K562 treated with DMSO at 1 percent for 4 hours (cell line): Measurements from ENCODE around the gene ADAMTS14. TPM values are rescaled to one million over a fixed set of nuclear protein-coding genes. Genes with fewer than 3 reads are reported as not detected.

ENCODE experiments used
- total RNA-seq: library from RNA; unstranded; fragments of 300-600 nt; gene quantifications from 2 replicates; pipeline ENCODE4 v1.2.3, GENCODE V29; 2022; ENCODE audit not compliant: insufficient read depth

ADAMTS14 gene, protein sequence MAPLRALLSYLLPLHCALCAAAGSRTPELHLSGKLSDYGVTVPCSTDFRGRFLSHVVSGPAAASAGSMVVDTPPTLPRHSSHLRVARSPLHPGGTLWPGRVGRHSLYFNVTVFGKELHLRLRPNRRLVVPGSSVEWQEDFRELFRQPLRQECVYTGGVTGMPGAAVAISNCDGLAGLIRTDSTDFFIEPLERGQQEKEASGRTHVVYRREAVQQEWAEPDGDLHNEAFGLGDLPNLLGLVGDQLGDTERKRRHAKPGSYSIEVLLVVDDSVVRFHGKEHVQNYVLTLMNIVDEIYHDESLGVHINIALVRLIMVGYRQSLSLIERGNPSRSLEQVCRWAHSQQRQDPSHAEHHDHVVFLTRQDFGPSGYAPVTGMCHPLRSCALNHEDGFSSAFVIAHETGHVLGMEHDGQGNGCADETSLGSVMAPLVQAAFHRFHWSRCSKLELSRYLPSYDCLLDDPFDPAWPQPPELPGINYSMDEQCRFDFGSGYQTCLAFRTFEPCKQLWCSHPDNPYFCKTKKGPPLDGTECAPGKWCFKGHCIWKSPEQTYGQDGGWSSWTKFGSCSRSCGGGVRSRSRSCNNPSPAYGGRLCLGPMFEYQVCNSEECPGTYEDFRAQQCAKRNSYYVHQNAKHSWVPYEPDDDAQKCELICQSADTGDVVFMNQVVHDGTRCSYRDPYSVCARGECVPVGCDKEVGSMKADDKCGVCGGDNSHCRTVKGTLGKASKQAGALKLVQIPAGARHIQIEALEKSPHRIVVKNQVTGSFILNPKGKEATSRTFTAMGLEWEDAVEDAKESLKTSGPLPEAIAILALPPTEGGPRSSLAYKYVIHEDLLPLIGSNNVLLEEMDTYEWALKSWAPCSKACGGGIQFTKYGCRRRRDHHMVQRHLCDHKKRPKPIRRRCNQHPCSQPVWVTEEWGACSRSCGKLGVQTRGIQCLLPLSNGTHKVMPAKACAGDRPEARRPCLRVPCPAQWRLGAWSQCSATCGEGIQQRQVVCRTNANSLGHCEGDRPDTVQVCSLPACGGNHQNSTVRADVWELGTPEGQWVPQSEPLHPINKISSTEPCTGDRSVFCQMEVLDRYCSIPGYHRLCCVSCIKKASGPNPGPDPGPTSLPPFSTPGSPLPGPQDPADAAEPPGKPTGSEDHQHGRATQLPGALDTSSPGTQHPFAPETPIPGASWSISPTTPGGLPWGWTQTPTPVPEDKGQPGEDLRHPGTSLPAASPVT
- total RNA-seq, result 68.4 and 79.1 TPM in 2 replicates

DNA sequence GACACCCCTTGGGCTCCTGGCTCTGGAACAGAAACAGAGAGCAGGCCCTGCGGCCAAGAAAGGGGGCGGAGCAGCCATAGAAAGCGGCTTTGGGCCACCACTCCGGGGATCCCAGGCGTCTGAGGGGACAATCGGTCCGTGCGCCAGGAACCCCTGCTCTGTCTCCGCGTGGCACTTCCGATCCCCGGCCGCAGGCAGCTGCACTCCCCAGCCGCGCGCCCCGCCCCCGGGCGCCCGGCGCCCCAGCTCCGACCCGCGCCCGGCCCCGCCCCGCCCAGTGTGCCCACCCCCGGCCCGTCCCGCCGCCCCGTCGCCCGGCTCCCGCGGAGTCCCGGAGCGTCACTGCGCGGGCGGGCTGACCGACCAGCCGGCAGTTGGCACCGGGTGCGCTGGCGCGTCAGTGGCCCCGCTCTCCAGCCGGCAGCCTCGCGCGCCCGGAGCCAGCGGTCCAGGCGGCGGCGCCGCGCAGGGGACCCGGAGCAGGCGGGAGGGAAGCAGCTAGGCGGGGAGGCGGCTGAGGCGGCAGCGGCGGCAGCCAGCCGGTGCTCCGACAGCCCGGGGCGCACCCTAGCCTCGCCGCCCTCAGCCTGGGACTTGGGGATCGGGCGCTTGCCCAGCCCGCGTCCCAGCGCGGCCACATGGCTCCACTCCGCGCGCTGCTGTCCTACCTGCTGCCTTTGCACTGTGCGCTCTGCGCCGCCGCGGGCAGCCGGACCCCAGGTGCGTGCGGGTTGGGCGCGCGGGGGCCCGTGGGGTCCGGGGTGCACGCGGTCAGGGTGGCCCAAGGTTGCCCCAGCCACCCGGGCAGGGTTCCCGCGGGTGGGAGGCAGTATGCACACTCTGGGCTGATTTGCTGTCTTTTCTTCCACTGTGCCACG, at the start of gene ADAMTS14:
Gene ADAMTS14, plus strand, starts transcription at position 342 of the 878 bp plus-strand sequence. Its CDS starts 297 bp downstream, at position 639.

GRCh38 chr10:70785190-70785589, 112.9 kb downstream of the ADAMTS14 start, which contains the start of gene TBATA:
Gene TBATA (minus strand): TSS chr10:70785377. CDS start chr10:70783379, 1,998 bp downstream.

Other genes with a start within 250 kb of the ADAMTS14 start
- gene NODAL, start 230.8 kb upstream of the ADAMTS14 start, total RNA-seq, result not detected in 2 replicates
- gene PALD1, start 193.7 kb upstream of the ADAMTS14 start, total RNA-seq, result not detected in 2 replicates
- 4.8 and 14.0 TPM in 2 replicates for gene PRF1, start 69.8 kb upstream of the ADAMTS14 start, total RNA-seq
- gene TBATA, start 112.9 kb downstream of the ADAMTS14 start, total RNA-seq, result not detected in 2 replicates
- 7.6 and 9.6 TPM in 2 replicates for gene SGPL1, start 143.4 kb downstream of the ADAMTS14 start, total RNA-seq
- gene PCBD1, start 216.1 kb downstream of the ADAMTS14 start, total RNA-seq, result 52.6 and 79.3 TPM in 2 replicates